GM19099 (cell line): ENCODE data around the gene CLMP.

ENCODE experiments used
- POLR2A ChIP-seq: IDR thresholded peaks from 3 replicates; pipeline ENCODE4 v1.6.1; 2011; ENCODE audit warnings: low read depth; ENCODE audit not compliant: insufficient read length; ENCODE audit errors: extremely low read depth

Gene CLMP

DNA sequence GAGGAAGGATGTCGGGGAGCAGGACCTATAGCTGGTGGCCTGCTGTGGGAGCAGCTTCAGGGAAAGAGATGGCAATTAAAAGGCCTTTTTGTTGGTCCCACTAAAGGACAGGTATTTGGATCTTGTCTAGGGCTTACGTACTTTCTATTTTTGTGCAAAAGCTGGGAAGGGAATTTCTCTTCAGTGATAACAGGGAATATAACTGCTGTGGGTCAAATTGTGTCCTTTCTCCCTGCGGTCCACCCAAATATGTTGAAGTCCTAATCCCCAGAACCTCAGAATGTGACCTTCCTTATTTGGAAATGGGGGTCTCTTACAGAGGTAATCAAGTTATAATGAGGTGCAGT, 147.1 kb downstream of the CLMP start:
- no peak for TF ChIP-seq POLR2A

DNA sequence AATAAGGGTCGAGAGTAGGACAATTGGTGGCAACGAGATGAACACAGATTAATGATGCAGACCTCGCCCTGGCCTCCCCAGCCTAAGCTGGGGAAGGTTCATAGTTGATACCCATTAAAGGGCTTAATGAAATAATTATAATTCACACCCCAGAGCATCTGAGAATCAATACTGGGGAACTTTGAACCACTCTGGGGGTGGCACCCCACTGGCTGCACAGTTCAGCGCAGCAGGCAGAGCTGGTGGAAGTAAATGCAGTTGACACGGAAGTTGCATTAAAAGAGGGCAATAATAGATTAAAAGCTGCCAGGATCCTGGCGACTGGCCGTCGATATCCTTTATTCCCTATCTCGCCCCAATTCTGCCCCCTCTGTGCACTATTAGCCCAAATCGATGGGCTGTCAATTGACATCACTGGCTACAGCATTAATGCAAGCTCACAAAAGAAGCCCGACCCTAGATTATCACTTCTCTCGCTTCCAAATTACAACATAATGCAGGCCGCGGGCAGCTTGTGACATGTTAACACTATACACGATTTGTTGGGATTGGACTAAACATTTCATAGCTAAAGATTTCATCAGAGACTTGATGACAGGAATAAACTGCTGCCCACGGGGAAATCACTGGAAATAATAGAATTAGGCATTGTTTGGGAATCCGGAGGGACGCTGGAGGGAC, 147.6 kb downstream of the CLMP start:
- TF ChIP-seq POLR2A: no peak

DNA sequence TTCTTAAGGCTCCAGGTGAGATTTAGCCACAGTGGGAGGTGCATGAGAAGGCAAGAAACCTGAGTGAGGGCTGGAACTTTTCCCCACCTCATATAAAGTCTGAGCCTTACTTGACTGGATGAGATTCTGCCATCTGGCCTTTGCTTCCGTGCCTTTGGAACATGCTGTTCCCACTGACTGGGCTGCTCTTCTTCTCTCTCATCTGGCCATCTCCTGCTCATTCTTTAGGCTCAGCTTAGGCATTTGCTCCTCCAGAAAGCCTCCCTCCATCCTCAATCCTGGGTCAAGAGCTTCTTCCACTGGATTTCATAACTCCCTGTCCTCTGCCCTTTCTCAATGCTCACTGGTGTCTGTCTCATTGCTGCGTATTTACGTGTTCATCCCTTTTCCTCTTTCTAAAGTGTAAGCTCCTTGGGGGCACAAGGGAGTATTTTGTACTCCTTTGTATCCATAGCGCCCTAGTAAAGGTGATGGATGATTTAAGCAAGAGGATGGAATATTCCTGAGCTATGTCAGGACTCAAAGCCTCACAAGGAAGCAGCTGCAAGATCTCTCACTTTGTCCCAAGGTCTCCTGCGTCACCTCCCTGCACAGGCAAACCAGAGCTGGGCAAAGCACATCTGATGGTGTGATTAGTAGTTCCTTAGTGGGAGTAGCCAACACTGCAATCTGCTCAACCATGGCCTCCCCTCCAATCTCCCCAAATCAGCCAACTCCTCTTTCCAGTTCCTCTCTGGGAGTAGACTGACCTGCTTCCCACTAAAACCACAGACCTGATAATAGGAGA, 148.4 kb downstream of the CLMP start:
- no peak for TF ChIP-seq POLR2A

- no peak for TF ChIP-seq POLR2A
These were observed 149.9 kb downstream of the CLMP start for GRCh38 chr11:123045101-123045500.

GRCh38 chr11:123041185-123041584, 153.9 kb downstream of the CLMP start:
- TF ChIP-seq POLR2A: no peak

DNA sequence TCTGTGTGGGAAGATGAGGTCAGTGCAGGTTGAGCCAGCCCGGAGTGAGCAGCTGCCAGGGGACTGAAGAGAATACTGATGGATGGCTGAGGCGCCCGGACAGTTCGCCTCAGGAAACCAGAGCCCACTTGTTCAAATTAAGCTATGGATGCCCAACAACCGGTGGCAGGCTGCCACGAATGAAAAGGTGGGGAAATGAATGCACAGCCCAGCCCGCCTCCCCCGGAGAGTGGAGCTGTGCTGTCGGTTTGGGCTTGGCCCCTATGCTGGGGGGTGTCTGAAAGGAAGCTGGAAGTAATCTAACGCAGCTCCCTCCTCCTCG, 155.0 kb downstream of the CLMP start:
- TF ChIP-seq POLR2A: no peak

DNA sequence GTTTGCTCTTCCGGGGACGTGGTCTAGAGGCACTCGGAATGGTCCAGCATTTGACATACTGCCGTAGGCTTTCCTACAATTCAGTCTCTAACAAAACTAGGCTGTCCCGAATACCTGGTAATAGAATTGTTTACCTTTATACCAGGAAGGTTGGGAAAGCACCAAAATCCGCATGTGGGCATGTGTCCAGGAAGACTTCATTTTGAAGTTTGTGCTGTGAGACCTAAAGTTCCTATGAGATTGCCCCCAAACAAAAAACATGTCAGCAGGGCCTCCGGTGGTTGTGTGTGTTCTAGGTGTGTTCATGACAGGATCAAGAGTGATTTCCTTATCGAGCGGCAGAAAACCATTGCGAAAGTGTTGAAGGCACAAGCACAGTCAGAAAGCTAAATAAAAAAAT, 159.2 kb downstream of the CLMP start:
- TF ChIP-seq POLR2A: no peak

GRCh38 chr11:123034597-123034996, 160.5 kb downstream of the CLMP start:
- no peak for TF ChIP-seq POLR2A

DNA sequence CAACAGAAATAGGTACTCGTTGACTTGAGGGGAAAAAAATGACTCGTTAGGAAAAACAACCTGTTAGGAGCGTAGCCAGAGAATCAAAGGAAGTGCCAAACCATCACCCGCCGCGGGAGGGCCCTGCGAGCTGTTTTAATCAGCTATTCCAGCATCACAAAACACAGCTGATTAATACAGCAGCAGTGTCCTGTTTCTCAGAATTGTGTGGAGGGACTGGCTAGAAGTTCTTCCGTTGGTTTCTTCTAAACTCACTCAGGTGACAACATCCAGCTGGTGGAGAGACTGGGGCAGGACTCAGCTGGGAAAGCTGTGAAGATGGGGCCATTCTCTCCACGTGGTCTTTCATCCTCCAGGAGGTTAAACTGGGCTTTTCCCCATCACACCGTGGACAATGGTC, 161.2 kb downstream of the CLMP start:
- no peak for TF ChIP-seq POLR2A

DNA sequence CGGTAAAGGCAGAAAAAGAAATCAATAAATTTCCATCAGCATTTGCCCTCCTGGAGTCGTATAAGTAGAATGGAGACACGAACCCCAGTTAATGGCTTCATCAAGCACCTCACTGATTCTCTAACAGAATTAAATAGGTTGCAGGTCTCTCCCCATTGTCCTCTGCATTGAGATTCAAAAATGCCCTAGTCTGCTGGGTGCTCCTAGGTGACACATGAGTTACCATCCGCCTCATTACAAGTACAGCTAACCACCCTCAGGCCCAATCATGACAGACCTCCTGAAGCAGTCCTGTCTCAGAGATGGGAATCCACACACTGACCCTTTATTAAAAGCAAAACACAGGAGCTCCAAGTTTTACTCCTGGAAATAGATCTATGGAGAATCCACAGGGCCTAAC, 164.5 kb downstream of the CLMP start:
- TF ChIP-seq POLR2A: no peak

DNA sequence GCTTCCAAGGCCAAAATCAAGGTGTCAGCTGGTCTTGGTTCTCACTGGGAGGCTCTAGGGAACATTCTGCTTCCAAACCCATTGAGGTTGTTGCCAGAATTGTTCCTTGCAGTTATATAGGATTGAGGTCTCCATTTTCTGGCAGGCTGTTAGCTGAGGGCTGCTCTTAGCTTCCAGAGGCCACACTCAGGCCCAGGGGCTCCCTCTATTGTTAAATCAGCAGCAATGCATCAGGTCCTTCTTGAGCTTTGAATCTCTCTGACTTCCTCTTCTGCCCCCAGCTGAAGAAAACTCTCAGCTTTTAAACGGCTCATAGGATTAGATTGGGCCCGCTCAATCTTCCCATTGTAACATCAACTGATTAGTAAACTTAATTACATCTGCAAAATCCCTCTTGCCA, 174.1 kb downstream of the CLMP start:
- no peak for TF ChIP-seq POLR2A
